Left renal pelvis (tissue), 4 donors: ENCODE results near the gene RPN2. TPM values are rescaled to one million over a fixed set of nuclear protein-coding genes. Genes with fewer than 3 reads are reported as not detected.

Source experiments
- DNase-seq, 4 donors: peaks; one replicate each; pipeline ENCODE4 v3.0.0-alpha.2; 2013; ENCODE audit warnings: low read depth in 4 of 4, low spot score in 3 of 4
- polyA plus RNA-seq, 4 donors: library from polyadenylated mRNA; unstranded; fragments of 120-200 nt; gene quantifications; one replicate each; pipeline ENCODE4 v1.2.1, GENCODE V29; 2013; ENCODE audit not compliant: insufficient read length in 4 of 4

Gene RPN2
- polyA plus RNA-seq, 4 donors: 223 to 331 (median 306) TPM

GRCh38 chr20:37261714-37262113 lies 82.6 kb downstream of the RPN2 start, which contains the start of gene GHRH:
Gene GHRH, minus strand, starts transcription at chr20:37261814. Its CDS starts 4,925 bp downstream, at chr20:37256889.
- no peak for DNase-seq

DNA sequence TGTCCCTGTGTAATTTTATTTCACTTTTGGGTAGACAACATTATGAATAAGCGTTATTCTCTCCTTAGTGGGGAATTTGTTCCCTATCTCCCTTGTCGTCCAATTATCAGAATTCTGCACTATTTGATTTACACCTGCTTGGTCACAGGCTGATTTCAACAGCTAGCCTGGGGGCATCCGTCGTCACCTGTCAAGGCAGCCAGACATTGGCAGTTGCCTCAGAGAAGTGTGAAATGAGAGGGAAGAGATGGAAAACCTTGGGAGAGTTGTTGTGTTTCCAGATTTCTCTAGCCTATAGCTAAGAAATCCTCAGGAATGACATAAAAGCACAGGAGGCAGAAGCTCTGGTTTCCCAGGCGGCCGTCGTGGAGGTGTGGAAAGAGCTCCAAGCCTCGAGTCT lies 83.4 kb downstream of the RPN2 start:
- DNase-seq: no peak

DNA sequence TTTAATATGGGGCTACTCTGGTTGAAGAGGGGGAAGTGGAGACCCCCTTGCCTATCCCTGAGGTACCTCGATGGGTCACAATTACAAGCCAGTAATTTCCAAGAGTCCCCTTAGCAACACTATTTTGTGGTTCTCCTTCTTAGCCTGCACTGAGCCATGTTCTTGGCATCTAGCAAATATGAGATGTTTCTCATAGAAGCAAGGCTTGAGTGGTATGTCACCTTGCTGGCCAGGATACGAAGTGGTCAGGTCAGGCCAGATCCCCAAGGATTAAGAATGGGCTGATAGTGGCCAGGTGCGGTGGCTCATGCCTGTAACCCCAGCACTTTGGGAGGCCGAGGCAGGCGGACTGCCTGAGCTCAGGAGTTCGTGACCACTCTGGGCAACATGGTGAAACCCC lies 84.6 kb downstream of the RPN2 start:
- no peak for DNase-seq

- DNase-seq: no peak
Measured at GRCh38 chr20:37265152-37265551, 86.0 kb downstream of the RPN2 start.

GRCh38 chr20:37266940-37267666 lies 88.0 kb downstream of the RPN2 start:
- no peak for DNase-seq

DNA sequence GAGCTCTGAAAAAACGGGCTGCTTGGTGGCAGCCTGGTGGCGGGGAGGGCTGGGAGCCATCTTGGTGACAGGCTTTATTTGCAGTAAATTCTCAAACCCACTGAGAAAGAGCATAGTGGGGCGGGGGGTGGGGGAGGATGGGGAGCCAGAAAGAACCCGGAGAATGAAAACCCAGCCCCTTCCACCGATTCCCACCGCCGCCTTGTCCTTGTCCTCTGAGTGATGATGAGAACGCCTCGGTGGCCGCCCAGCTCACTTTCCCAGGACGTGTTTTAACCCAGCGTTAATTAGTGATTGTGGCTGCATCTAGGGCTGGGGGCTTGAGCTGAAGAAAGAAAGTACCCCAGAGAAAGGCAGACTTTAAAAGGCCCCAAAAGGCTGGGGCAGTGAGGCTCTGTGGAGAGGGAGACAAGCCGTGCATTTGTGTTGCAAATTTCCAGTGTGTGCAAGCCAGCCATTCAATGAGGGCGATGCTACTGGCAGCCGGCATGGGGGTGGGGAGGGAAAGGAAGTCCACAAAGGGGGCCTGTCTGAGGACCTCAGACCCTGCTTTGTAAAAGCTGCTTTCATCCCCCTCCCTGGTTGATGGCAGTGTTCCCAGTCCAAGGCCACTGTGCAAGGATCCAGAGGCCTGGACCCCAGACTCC lies 88.7 kb downstream of the RPN2 start:
- no peak for DNase-seq

DNA sequence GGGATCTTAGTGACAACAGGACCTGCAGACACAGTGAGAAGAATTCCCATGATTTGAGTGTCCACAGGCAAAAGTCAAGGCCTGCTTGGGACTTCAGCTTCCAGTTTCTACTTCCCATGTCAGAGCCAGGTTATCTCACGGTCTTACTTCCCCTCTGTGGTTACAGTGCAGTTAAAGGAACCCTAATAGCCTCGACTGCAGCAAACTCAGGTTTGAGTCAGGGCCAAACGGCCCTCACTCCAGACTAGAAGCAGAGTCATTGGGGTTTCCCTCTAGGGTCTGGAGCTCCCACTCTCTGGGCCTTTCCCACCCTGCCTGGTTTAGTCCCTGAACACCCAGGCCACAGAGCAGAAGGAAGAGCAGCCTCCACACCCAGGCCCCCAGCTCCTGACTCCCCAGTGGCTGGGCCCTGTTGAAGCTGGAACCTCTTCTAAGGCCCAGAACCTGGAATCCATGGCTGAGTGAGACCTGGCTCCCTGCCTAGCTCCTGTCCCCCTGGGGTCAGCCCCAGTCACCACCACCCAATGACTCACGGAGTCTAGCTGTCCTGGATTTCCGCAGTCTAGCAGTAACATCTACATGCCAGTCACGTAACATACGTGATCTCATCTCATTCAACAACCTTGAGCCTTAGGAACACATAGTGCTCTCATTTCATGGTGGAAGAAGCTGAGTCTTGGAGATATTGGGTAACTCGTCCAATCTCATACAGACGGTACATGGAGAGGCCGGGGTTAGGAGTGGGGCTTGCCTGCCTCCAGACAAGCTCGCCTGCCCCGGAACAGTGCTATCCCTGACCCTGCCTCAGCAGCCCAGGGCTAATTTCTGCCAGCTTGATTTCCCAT lies 91.7 kb downstream of the RPN2 start:
- no peak for DNase-seq

DNA sequence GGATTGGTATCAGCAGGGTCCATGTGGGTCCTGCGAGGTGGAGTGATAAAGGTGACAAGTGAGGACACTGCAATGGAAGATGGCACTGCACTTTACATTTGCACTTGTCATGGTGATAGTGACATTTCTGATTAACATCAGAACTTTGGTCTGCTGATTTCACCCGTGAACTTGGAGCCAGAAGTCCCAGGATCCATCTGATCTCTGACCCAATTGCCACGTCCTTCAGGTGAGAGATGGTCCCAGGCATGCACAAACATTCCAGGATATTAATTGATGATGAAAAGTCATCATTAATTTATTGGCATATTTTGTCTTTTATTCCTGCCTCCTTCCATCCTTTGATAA lies 92.3 kb downstream of the RPN2 start:
- DNase-seq: no peak

DNA sequence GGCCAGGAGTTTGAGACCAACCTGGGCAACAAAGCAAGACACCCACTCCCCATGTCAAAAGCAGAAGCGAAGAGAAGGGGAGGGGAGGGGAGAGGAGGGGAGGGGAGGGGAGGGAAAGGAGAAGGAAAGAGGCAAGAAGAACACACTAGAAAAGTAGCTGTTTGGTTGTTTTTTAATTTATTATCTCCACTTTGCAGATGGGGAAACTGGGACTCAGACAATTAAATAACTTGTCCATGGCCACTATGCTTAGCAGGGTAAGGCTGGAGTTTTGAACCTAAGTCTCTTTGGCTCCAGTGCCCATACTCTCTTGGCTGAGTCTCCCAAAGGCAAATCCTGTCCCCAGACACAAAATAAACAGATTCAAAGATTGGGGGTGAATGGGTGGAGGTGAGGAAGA lies 94.9 kb downstream of the RPN2 start:
- DNase-seq: no peak

DNA sequence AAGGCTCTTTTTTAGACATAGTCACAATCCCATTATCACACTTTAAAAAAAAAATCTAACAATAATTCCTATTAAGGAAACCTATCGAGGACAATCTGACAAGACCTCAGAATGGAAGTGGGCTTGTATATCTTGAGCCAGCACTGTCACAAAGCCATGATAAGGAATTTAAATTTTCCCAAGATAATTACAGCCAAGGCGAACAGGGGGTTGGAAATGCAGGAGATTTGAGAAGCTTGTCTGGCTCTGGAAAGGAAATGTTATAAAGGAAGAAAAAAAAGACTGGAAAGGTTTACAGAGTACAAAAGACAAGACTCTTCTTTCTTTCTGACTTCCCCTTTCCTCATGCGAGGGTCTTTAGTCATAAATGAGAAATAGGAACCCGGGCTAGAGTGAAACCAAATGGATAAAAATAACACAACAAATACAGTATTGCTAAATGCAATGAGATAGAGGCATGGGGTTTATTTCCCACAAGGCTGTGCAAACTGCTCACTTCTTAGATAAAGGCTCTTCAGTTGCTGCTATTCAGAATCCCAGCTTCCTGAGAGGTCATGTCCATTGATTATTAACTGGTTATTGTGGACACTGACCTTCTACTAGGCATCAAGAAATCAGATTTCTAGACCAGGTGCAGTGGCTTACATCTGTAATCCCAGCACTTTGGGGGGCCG lies 95.9 kb downstream of the RPN2 start:
- DNase-seq: no peak

- peak in 3 of 4 donors; percentile 47 to 66 (median 56) for DNase-seq
Measured at GRCh38 chr20:37276494-37277252, 97.5 kb downstream of the RPN2 start.

DNA sequence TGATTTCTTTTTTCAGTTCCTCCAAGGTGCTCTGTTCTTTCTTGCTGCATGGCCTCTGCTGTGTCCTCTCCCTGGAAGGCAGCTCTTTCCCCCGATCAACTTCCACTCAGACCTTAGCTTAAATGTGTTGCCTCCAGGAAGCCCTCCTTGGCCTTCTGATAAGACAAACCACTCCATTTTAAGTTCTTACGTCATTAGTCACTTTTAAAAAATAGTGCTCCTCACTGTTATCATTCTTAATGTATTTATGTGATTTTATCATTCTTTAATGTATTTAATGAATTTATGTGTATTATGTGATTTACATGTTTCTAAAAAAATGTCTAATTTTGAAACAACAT lies 98.1 kb downstream of the RPN2 start:
- no peak for DNase-seq

GRCh38 chr20:37278966-37279590 lies 99.9 kb downstream of the RPN2 start:
- no peak for DNase-seq

GRCh38 chr20:37279820-37280219 lies 100.7 kb downstream of the RPN2 start:
- DNase-seq: no peak

DNA sequence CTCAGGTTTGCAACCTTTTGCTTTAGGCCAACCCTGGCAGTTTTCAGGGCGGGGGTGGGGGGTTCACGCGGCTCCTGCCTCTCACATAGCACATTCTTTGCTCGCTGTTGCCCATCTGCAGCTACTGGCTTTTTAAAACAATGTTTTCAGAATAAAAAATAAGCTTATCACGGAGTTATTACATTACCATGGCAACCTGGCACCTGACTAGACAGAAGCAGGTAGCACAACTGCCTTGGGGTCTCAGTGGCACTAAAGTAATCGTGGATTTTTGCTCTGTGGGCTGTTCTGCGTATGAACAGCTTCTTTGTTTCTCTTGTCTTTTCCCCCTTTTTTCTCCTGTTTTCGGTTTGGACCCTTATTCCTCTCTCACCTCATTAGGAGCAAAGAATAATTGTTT lies 101.3 kb downstream of the RPN2 start:
- no peak for DNase-seq

GRCh38 chr20:37282556-37282955 lies 103.4 kb downstream of the RPN2 start:
- DNase-seq: no peak

GRCh38 chr20:37283530-37284195 lies 104.5 kb downstream of the RPN2 start:
- no peak for DNase-seq

DNA sequence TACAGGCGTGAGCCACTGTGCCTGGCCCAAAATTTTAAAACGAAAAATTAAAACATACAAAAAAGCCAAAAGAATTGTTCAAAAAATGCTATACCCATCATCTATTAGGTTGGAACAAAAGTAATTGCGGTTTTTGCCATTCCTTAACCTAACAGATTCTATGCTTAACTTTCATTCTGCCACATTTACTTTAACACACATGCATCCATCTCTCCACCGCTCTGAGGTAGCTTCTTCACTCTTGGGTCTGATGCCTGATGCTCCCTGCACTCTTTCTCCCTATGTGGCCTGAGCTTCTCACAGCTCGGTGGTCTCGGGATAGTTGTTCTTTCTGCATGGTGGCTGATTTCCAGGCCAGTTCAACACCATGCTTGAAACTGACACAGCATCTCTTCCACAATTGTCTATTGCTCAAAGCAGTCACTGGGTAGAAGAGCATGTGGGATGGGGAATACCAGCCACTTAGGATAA lies 105.6 kb downstream of the RPN2 start:
- no peak for DNase-seq

- DNase-seq: no peak
Measured at GRCh38 chr20:37285664-37286374, 106.7 kb downstream of the RPN2 start.
